Natural killer cell (primary cell): Measurements from ENCODE around the gene C11orf71. TPM values are rescaled to one million over a fixed set of nuclear protein-coding genes. Genes with fewer than 3 reads are reported as not detected.

Experiments used
- ATAC-seq, 3 donors: fragments of 150-1000 bp in 2 of 3; fragments of 200-7000 bp in 1 of 3; cut with Tn5 transposase; 1 replicate in 1 of 3; 2 replicates in 2 of 3; pipeline ENCODE4 v1.10.0; 2021; ENCODE audit warnings: mild to moderate bottlenecking in 2 of 3, moderate library complexity in 2 of 3
- DNase-seq, 2 donors: peaks; one replicate each; pipeline versions ENCODE4 v3.0.0 to v3.0.0-alpha.2; 2013 to 2021; ENCODE audit warnings: mixed read lengths in 1 of 2
- H3K27ac ChIP-seq: one replicate; pipeline ENCODE4 v1.5.1; 2013; ENCODE audit warnings: mild to moderate bottlenecking, low read length
- H3K27me3 ChIP-seq: one replicate; pipeline ENCODE4 v1.6.1; 2013; ENCODE audit warnings: low read length; ENCODE audit not compliant: control insufficient read depth, insufficient read depth
- H3K36me3 ChIP-seq: one replicate; pipeline ENCODE4 v1.6.1; 2013; ENCODE audit warnings: low read length; ENCODE audit not compliant: control insufficient read depth, insufficient read depth
- H3K4me1 ChIP-seq: one replicate; pipeline ENCODE4 v1.6.1; 2013; ENCODE audit warnings: low read length; ENCODE audit not compliant: control insufficient read depth, insufficient read depth
- H3K4me3 ChIP-seq: one replicate; pipeline ENCODE4 v1.5.1; 2013; ENCODE audit warnings: low read length
- H3K9me3 ChIP-seq: one replicate; pipeline ENCODE4 v1.6.1; 2013; ENCODE audit warnings: low read length; ENCODE audit not compliant: control insufficient read depth, insufficient read depth
- H3K27ac Mint-ChIP-seq, 2 donors: one replicate each; pipeline ENCODE4 v1.8.0; 2022; ENCODE audit warnings: mild to moderate bottlenecking in 2 of 2, mixed read lengths in 2 of 2, moderate library complexity in 1 of 2
- H3K27me3 Mint-ChIP-seq, 2 donors: one replicate each; pipeline ENCODE4 v1.8.0; 2022; ENCODE audit warnings: low read depth in 2 of 2, mixed read lengths in 2 of 2
- H3K36me3 Mint-ChIP-seq: one replicate; pipeline ENCODE4 v1.8.0; 2022; ENCODE audit warnings: mixed read lengths
- H3K4me1 Mint-ChIP-seq, 2 donors: one replicate each; pipeline ENCODE4 v1.8.0; 2022; ENCODE audit warnings: mixed read lengths in 2 of 2
- H3K4me3 Mint-ChIP-seq: one replicate; pipeline ENCODE4 v1.8.0; 2022; ENCODE audit warnings: mild to moderate bottlenecking, moderate library complexity, mixed read lengths
- H3K9me3 Mint-ChIP-seq, 2 donors: one replicate each; pipeline ENCODE4 v1.8.0; 2022; ENCODE audit warnings: mixed read lengths in 2 of 2
- CTCF ChIP-seq: fragments of 200-600 bp; IDR thresholded peaks from one replicate; pipeline ENCODE4 v1.8.0; 2022; ENCODE audit warnings: antibody characterized with exemption
- whole genome bisulfite sequencing: methylation state at CpG from one replicate; pipeline ENCODE4 v1.1.7; 2013; ENCODE audit warnings: missing lambda C conversion rate; ENCODE audit not compliant: insufficient coverage; 5-methylcytosine and 5-hydroxymethylcytosine counted together
- intact Hi-C: fragments of 100-400 bp; cut with micrococcal nuclease; formaldehyde crosslinking; loops from one replicate; pipeline ENCODE4 v1.14.2; 2022
- total RNA-seq, 4 donors: library from RNA; stranded (reverse); fragments of 120-200 nt in 1 of 4; gene quantifications; one replicate each; pipeline versions ENCODE4 v1.2.3 to v1.2.4, GENCODE V29; 2013 to 2022

C11orf71 gene
- total RNA-seq, 3 donors from 2014 or later (not counting 1 experiment from before 2014, with no cell fraction given), result 11.3 to 13.1 (median 11.5) TPM

GRCh38 chr11:114440971-114441763 lies 40.9 kb upstream of the C11orf71 start:
- 95% methylated on average over 5 of the region's 7 CpGs for WGBS
- peak overlapping the region in 1 of 2 donors; percentile 28 for H3K27ac Mint-ChIP-seq
- intact Hi-C loops, result loop anchor here (2.0 kb wide), 1 partner anchor 92 kb away; no protein-coding TSS in a partner anchor

DNA sequence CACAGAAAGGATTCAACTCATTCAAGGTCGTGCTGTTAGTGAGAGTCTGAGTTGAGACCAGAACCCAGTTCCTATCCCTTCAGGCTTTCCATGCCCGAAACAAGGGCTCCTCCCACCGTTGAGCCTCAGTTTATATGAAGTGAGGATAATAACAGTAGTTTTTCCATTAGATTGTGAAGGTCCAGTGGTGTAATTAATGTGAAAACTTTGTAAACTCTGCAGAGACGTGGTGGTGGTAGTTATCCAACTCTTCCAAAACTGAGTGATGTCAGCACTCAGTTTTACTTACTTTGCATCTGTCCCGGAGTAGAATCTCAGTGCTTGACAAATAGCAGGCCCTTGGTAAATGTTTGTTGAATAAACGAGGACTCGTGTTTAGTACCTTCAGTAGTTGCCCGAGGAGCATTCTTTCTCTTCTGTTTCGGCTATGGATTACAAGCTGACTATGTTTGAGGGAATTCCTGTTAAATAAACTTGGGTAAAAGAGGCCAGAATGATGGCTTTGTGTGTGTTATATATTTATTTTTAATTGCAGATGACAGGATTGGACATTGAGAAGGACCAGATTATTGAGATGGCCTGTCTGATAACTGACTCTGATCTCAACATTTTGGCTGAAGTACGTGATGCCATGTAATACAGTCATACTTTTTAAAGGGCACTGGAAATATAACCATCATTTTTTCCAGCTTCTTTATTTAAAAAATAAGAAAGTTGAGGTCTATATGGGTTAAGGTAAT lies 40.0 kb upstream of the C11orf71 start:
- peaks cover 13% of the 10 kb centered on the region for H3K4me1 ChIP-seq
- no peaks in the 10 kb centered on the region for H3K27me3 ChIP-seq
- H3K27ac ChIP-seq, result no peak overlapping the region
- no peak for ATAC-seq
- no peak for DNase-seq
- no peak for TF ChIP-seq CTCF
- H3K36me3 ChIP-seq, result no peaks in the 10 kb centered on the region
- no peaks in the 10 kb centered on the region for H3K36me3 Mint-ChIP-seq
- H3K27me3 Mint-ChIP-seq, result no peaks in the 10 kb centered on the region
- peak overlapping the region; percentile 90 to 99 for H3K27ac Mint-ChIP-seq
- H3K4me3 ChIP-seq, result peak overlapping the region; percentile 73
- no peaks in the 10 kb centered on the region for H3K9me3 ChIP-seq
- H3K9me3 Mint-ChIP-seq, result no peaks in the 10 kb centered on the region
- peak overlapping the region; percentile 99 for H3K4me3 Mint-ChIP-seq
- H3K4me1 Mint-ChIP-seq, result peaks cover 27 to 31% of the 10 kb centered on the region in 2 donors
- 45% methylated on average over 9 of the region's 10 CpGs for WGBS
- intact Hi-C loops, result loop anchor here (2.0 kb wide), 1 partner anchor 91 kb away; no protein-coding TSS in a partner anchor

More at GRCh38 chr11:114440971-114441763, 40.9 kb upstream of the C11orf71 start:
- Histone ChIP-seq H3K4me1 (peaks cover 13% of the 10 kb centered on the region), H3K4me3 (no peak overlapping the region), H3K27me3 (no peaks in the 10 kb centered on the region), H3K27ac (no peak overlapping the region), H3K9me3 (no peaks in the 10 kb centered on the region), H3K36me3 (peaks cover 7% of the 10 kb centered on the region)
- TF ChIP-seq CTCF, result no peak
- Mint-ChIP-seq H3K27me3 (no peaks in the 10 kb centered on the region), H3K9me3 (no peaks in the 10 kb centered on the region), H3K4me3 (peak overlapping the region; percentile 59), H3K36me3 (peaks cover 2% of the 10 kb centered on the region), H3K4me1 (peaks cover 27 to 31% of the 10 kb centered on the region in 2 donors)
- ATAC-seq (no peak), DNase-seq (no peak)

GRCh38 chr11:114439229-114440120 lies 39.2 kb upstream of the C11orf71 start, which contains the start of gene REXO2:
REXO2 (plus strand) TSS chr11:114439467; CDS start chr11:114439529, 62 bp downstream.
- Mint-ChIP-seq H3K27ac (peak within 1 kb of the TSS; percentile 90 to 99), H3K27me3 (no peaks in the 10 kb centered on the region), H3K4me3 (peak within 1 kb of the TSS; percentile 99), H3K4me1 (peaks cover 27 to 31% of the 10 kb centered on the region in 2 donors), H3K9me3 (no peaks in the 10 kb centered on the region), H3K36me3 (no peaks in the 10 kb centered on the region)
- no peaks in the 10 kb centered on the region for H3K27me3 ChIP-seq
- ATAC-seq (peak; percentile 98 to 99 (median 99)), DNase-seq (peak; percentile 87 to 98)
- WGBS, result 0% methylated on average over 61 of the region's 64 CpGs
- H3K4me3 ChIP-seq, result peak within 1 kb of the TSS; percentile 73
- intact Hi-C loops, result loop anchor here (1.0 to 2.0 kb wide), 3 partner anchors 39 to 99 kb away; partner anchors contain the start of genes C11orf71 and RBM7
- H3K36me3 ChIP-seq, result no peaks in the 10 kb centered on the region
- TF ChIP-seq CTCF, result no peak
- H3K27ac ChIP-seq, result peak within 1 kb of the TSS; percentile 32
- peaks cover 13% of the 10 kb centered on the region for H3K4me1 ChIP-seq
- H3K9me3 ChIP-seq, result no peaks in the 10 kb centered on the region
